Upper lobe of right lung (tissue), 1 donor: ENCODE data around the gene SCAANT1. TPM values are rescaled to one million over a fixed set of nuclear protein-coding genes. Genes with fewer than 3 reads are reported as not detected.
A peak's percentile ranks its signal among the peaks of the same experiment; 100 is the strongest.

Experiments used
- ATAC-seq: fragments of 200-7000 bp; cut with Tn5 transposase; one replicate; pipeline ENCODE4 v1.9.1; 2020; ENCODE audit warnings: mild to moderate bottlenecking, moderate library complexity
- DNase-seq: peaks from one replicate; pipeline ENCODE4 v3.0.0-alpha.2; 2020
- H3K27ac ChIP-seq: fragments of 200-600 bp; one replicate; pipeline ENCODE4 v1.8.0; 2022
- H3K27me3 ChIP-seq: fragments of 200-600 bp; one replicate; pipeline ENCODE4 v1.8.0; 2022; ENCODE audit warnings: mild to moderate bottlenecking
- H3K36me3 ChIP-seq: fragments of 200-600 bp; one replicate; pipeline ENCODE4 v1.8.0; 2022
- H3K4me1 ChIP-seq: fragments of 200-600 bp; one replicate; pipeline ENCODE4 v1.8.0; 2022
- H3K4me3 ChIP-seq: fragments of 200-600 bp; one replicate; pipeline ENCODE4 v1.8.0; 2022; ENCODE audit warnings: mild to moderate bottlenecking
- H3K9me3 ChIP-seq: fragments of 200-600 bp; one replicate; pipeline ENCODE4 v1.8.0; 2022
- intact Hi-C: fragments of 100-400 bp; cut with DNase I; formaldehyde crosslinking; loops from one replicate; pipeline ENCODE4 v1.11.0; 2022
- total RNA-seq: library from RNA; stranded (reverse); fragmentation: NEBNext Ultra II Directional; extraction: Animal tissue kit (Norgen Biotek cat#: 25700); gene quantifications from one replicate; pipeline ENCODE4 v1.2.1, GENCODE V29; 2021
- TF ChIP-seq, protein P1 (sequence below): fragments of 200-600 bp; IDR thresholded peaks from one replicate; pipeline ENCODE4 v1.8.0; 2022; ENCODE audit warnings: antibody characterized with exemption
- donor health status: DM: no; HTN: yes; CAD: no; lungs with severe emphysema.

SCAANT1 gene
- total RNA-seq, 1 donor from 2014 or later = not detected

DNA sequence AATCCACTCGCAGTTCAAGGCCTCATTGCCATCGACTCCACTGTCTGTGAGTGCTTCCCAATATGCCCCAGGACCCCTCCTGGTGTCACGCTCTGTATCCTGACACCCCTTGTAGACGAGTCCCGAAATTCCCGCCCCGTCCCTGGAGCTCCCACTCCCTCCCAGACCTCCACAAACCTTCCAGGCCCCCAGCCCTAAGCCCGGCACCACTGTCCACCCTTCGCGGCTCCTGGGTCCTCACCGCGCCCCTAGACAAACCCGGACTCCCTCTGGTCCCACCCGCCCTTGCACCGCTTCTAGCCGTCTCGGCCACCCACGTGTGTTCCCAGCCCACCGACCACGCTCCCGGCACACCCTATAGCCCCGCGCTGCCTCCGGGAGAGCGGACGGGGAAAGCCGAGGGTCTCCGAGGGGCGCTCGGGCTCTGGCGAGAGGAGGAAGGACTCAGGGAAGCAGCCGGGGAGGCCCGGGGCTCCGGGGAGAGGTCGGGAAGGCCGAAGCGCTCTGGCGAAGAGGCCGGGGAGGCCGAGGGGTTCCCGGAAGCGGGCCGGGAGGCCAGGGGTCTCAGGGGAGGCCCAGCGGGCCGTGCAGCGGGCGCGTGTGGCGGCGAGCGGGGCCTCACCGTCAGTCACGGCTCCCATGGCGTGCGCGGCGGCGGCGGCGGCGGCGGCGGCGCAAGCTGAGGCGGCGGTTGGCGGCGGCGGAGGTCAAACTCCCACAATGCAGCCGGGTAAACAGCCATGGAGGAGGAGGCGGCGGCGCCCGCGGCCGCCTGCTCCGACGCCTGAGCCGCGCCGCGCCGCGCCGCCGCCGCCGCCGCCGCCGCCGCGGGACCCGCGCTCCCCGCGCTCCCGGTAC is 48.8 kb downstream of the SCAANT1 start, which contains the start of the genes ATXN7 and THOC7:
TSS of gene ATXN7 (plus strand) at position 718 of the 858 bp plus-strand sequence. CDS start 48,732 bp downstream, outside the sequence.
TSS of gene THOC7 (minus strand) at position 656 of the 858 bp plus-strand sequence. CDS start at position 641, 15 bp downstream.
- Histone ChIP-seq H3K4me1 (peaks cover 12% of the 10 kb centered on the region), H3K36me3 (no peaks in the 10 kb centered on the region), H3K27ac (peak within 1 kb of the TSS; percentile 94), H3K9me3 (no peaks in the 10 kb centered on the region), H3K27me3 (no peaks in the 10 kb centered on the region), H3K4me3 (peak within 1 kb of the TSS; percentile 88)
- TF ChIP-seq, protein P1, sequence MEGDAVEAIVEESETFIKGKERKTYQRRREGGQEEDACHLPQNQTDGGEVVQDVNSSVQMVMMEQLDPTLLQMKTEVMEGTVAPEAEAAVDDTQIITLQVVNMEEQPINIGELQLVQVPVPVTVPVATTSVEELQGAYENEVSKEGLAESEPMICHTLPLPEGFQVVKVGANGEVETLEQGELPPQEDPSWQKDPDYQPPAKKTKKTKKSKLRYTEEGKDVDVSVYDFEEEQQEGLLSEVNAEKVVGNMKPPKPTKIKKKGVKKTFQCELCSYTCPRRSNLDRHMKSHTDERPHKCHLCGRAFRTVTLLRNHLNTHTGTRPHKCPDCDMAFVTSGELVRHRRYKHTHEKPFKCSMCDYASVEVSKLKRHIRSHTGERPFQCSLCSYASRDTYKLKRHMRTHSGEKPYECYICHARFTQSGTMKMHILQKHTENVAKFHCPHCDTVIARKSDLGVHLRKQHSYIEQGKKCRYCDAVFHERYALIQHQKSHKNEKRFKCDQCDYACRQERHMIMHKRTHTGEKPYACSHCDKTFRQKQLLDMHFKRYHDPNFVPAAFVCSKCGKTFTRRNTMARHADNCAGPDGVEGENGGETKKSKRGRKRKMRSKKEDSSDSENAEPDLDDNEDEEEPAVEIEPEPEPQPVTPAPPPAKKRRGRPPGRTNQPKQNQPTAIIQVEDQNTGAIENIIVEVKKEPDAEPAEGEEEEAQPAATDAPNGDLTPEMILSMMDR = no peak
- DNase-seq (peak; percentile 90), ATAC-seq (peak; percentile 90)
- intact Hi-C loops = no loop called here

DNA sequence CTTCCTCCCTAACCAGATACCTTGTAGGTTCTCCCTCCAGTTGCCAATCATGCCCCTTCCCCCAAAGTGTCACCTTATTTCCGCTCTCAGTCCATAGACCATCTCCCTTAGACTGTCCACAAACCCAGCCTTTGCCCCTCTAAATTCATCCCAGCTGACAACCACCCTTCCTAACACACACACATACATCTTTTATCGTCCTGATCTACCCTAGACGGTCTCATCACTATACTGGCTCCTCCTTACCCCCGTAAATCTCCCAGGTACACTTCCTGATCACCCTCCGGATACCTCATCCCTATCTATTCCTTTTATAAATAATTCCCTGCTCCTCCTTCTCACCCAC is 49.4 kb downstream of the SCAANT1 start:
- intact Hi-C loops = no loop called here
- Histone ChIP-seq H3K27ac (peak overlapping the region; percentile 94), H3K4me3 (peak overlapping the region; percentile 86), H3K4me1 (peaks cover 12% of the 10 kb centered on the region), H3K27me3 (no peaks in the 10 kb centered on the region), H3K36me3 (no peaks in the 10 kb centered on the region), H3K9me3 (no peaks in the 10 kb centered on the region)
- TF ChIP-seq, protein P1 = no peak
- no peak for DNase-seq
- no peak for ATAC-seq

Other genes with a start within 250 kb of the SCAANT1 start
- gene C3orf49, start 93.1 kb downstream of the SCAANT1 start, total RNA-seq = not detected
- 46.9 TPM for gene THOC7, start 48.6 kb downstream of the SCAANT1 start, total RNA-seq
- gene ATXN7, start 48.5 kb downstream of the SCAANT1 start, total RNA-seq = 35.5 TPM
- gene PSMD6, start 111.1 kb upstream of the SCAANT1 start, total RNA-seq = 52.2 TPM